ENCODE measurements around the gene MEGF6.

GRCh38 chr1:3652548-3653285 lies 41.4 kb upstream of the MEGF6 start:
- TF ChIP-seq, protein P1, sequence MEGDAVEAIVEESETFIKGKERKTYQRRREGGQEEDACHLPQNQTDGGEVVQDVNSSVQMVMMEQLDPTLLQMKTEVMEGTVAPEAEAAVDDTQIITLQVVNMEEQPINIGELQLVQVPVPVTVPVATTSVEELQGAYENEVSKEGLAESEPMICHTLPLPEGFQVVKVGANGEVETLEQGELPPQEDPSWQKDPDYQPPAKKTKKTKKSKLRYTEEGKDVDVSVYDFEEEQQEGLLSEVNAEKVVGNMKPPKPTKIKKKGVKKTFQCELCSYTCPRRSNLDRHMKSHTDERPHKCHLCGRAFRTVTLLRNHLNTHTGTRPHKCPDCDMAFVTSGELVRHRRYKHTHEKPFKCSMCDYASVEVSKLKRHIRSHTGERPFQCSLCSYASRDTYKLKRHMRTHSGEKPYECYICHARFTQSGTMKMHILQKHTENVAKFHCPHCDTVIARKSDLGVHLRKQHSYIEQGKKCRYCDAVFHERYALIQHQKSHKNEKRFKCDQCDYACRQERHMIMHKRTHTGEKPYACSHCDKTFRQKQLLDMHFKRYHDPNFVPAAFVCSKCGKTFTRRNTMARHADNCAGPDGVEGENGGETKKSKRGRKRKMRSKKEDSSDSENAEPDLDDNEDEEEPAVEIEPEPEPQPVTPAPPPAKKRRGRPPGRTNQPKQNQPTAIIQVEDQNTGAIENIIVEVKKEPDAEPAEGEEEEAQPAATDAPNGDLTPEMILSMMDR (IDR thresholded peaks at IDR 0.05): no peak
- TF ChIP-seq POLR2A (IDR thresholded peaks at IDR 0.05) (no peak), POLR2AphosphoS5 (IDR thresholded peaks at IDR 0.05) (no peak)
